ENCODE data around the gene SOX5.
"Not testable (repeated sequence)": the region's sequence is repeated elsewhere in the genome, so short reads cannot be mapped to it uniquely, and the experiment has no call there.

Gene SOX5

GRCh38 chr12:23533699-23534098 is 415.8 kb downstream of the SOX5 start:
- no peak for DNase-seq

- DNase-seq, result no peak
Observed at GRCh38 chr12:23533265-23533664, 416.2 kb downstream of the SOX5 start.

GRCh38 chr12:23528316-23528715 is 421.2 kb downstream of the SOX5 start:
- no peak for DNase-seq

- no peak for DNase-seq
Observed at GRCh38 chr12:23525450-23526072, 423.9 kb downstream of the SOX5 start.

- no peak for DNase-seq
Observed at GRCh38 chr12:23523339-23523738, 426.1 kb downstream of the SOX5 start.

GRCh38 chr12:23519444-23519843 is 430.0 kb downstream of the SOX5 start:
- DNase-seq, result not testable (repeated sequence)

- DNase-seq, result not testable (repeated sequence)
Observed at GRCh38 chr12:23515785-23516184, 433.7 kb downstream of the SOX5 start.

GRCh38 chr12:23510484-23510883 is 439.0 kb downstream of the SOX5 start:
- DNase-seq, result no peak

GRCh38 chr12:23509832-23510231 is 439.6 kb downstream of the SOX5 start:
- DNase-seq, result not testable (repeated sequence)

- not testable (repeated sequence) for DNase-seq
Observed at GRCh38 chr12:23507785-23508184, 441.7 kb downstream of the SOX5 start.

- DNase-seq, result not testable (repeated sequence)
Observed at GRCh38 chr12:23505736-23506135, 443.7 kb downstream of the SOX5 start.

GRCh38 chr12:23504641-23505399 is 444.6 kb downstream of the SOX5 start:
- DNase-seq, result no peak

- no peak for DNase-seq
Observed at GRCh38 chr12:23504043-23504442, 445.4 kb downstream of the SOX5 start.

- DNase-seq, result no peak
Observed at GRCh38 chr12:23503544-23503943, 445.9 kb downstream of the SOX5 start.

- DNase-seq, result no peak
Observed at GRCh38 chr12:23502259-23502658, 447.2 kb downstream of the SOX5 start.

GRCh38 chr12:23495472-23495871 is 454.0 kb downstream of the SOX5 start:
- no peak for DNase-seq

- no peak for DNase-seq
Observed at GRCh38 chr12:23493672-23494071, 455.8 kb downstream of the SOX5 start.

- not testable (repeated sequence) for DNase-seq
Observed at GRCh38 chr12:23491029-23491428, 458.4 kb downstream of the SOX5 start.

- DNase-seq, result no peak
Observed at GRCh38 chr12:23488130-23488529, 461.3 kb downstream of the SOX5 start.

- no peak for DNase-seq
Observed at GRCh38 chr12:23484238-23484637, 465.2 kb downstream of the SOX5 start.

GRCh38 chr12:23482571-23482970 is 466.9 kb downstream of the SOX5 start:
- no peak for DNase-seq
